H9 (cell line): ENCODE measurements around the gene AS3MT. TPM values are rescaled to one million over a fixed set of nuclear protein-coding genes. Genes with fewer than 3 reads are reported as not detected.
A peak's percentile ranks its signal among the peaks of the same experiment; 100 is the strongest.

Source experiments
- DNase-seq: peaks from one replicate; pipeline ENCODE4 v3.0.0-alpha.2; 2017
- H2AFZ ChIP-seq: one replicate; pipeline ENCODE4 v1.6.1; 2013; ENCODE audit warnings: mild to moderate bottlenecking, low read length, control low read depth, moderate library complexity
- H2AK5ac ChIP-seq: 2 replicates; pipeline ENCODE4 v1.6.1; 2013; ENCODE audit warnings: low read length, control low read depth, mixed read lengths; ENCODE audit not compliant: insufficient read length
- H2BK120ac ChIP-seq: one replicate; pipeline ENCODE4 v1.6.1; 2013; ENCODE audit warnings: low read depth, mild to moderate bottlenecking, low read length, control low read depth, inconsistent platforms; ENCODE audit not compliant: poor library complexity, severe bottlenecking
- H2BK12ac ChIP-seq: 2 replicates; pipeline ENCODE4 v1.6.1; 2013; ENCODE audit warnings: low read length, control low read depth, mixed read lengths, low read depth; ENCODE audit not compliant: insufficient read length
- H2BK15ac ChIP-seq: 2 replicates; pipeline ENCODE4 v1.6.1; 2013; ENCODE audit warnings: low read depth, low read length, control low read depth
- H2BK20ac ChIP-seq: one replicate; pipeline ENCODE4 v1.6.1; 2013; ENCODE audit warnings: low read depth, mild to moderate bottlenecking, low read length, control low read depth, inconsistent platforms; ENCODE audit not compliant: poor library complexity, severe bottlenecking
- H2BK5ac ChIP-seq: 2 replicates; pipeline ENCODE4 v1.6.1; 2013; ENCODE audit warnings: low read length, control low read depth, mixed read lengths; ENCODE audit not compliant: insufficient read length
- H3K14ac ChIP-seq: 2 replicates; pipeline ENCODE4 v1.6.1; 2013; ENCODE audit warnings: low read length, control low read depth; ENCODE audit not compliant: insufficient read depth
- H3K18ac ChIP-seq: 2 replicates; pipeline ENCODE4 v1.6.1; 2013; ENCODE audit warnings: low read depth, mild to moderate bottlenecking, mixed read lengths, low read length, control low read depth; ENCODE audit not compliant: insufficient read length
- H3K23ac ChIP-seq: 2 replicates; pipeline ENCODE4 v1.6.1; 2013; ENCODE audit warnings: low read length, control low read depth, mixed read lengths, low read depth; ENCODE audit not compliant: insufficient read length
- H3K23me2 ChIP-seq: 2 replicates; pipeline ENCODE4 v1.6.1; 2013; ENCODE audit warnings: low read depth, mild to moderate bottlenecking, mixed read lengths, low read length, control low read depth; ENCODE audit not compliant: insufficient read length, poor library complexity, severe bottlenecking
- H3K27ac ChIP-seq: 2 replicates; pipeline ENCODE4 v1.5.1; 2013; ENCODE audit warnings: low read length, control low read depth, mixed read lengths, low read depth; ENCODE audit not compliant: insufficient read length
- H3K27me3 ChIP-seq: 2 replicates; pipeline ENCODE4 v1.6.1; 2013; ENCODE audit warnings: low read length, control low read depth, inconsistent platforms; ENCODE audit not compliant: insufficient read depth
- H3K4ac ChIP-seq: 2 replicates; pipeline ENCODE4 v1.6.1; 2013; ENCODE audit warnings: low read depth, mild to moderate bottlenecking, control low read depth, inconsistent platforms, low read length, moderate library complexity
- H3K4me1 ChIP-seq: 2 replicates; pipeline ENCODE4 v1.6.1; 2013; ENCODE audit warnings: low read length, control low read depth, inconsistent platforms; ENCODE audit not compliant: insufficient read depth
- H3K4me2 ChIP-seq: 2 replicates; pipeline ENCODE4 v1.6.1; 2013; ENCODE audit warnings: low read length, control low read depth, mixed read lengths; ENCODE audit not compliant: insufficient read length, insufficient read depth
- H3K56ac ChIP-seq: 2 replicates; pipeline ENCODE4 v1.6.1; 2013; ENCODE audit warnings: low read depth, mild to moderate bottlenecking, mixed read lengths, low read length, control low read depth; ENCODE audit not compliant: insufficient read length
- H3K79me1 ChIP-seq: 2 replicates; pipeline ENCODE4 v1.6.1; 2013; ENCODE audit warnings: low read depth, mild to moderate bottlenecking, moderate library complexity, low read length, control low read depth, inconsistent platforms; ENCODE audit not compliant: insufficient read depth, poor library complexity, severe bottlenecking
- H3K79me2 ChIP-seq: 2 replicates; pipeline ENCODE4 v1.6.1; 2013; ENCODE audit warnings: low read length, control low read depth, inconsistent platforms; ENCODE audit not compliant: insufficient read depth
- H3K9ac ChIP-seq: 2 replicates; pipeline ENCODE4 v1.6.1; 2013; ENCODE audit warnings: low read length, control low read depth, mixed read lengths; ENCODE audit not compliant: insufficient read length; ENCODE audit errors: extremely low read depth
- H3K9me3 ChIP-seq: one replicate; pipeline ENCODE4 v1.6.1; 2013; ENCODE audit warnings: low read depth, low read length, inconsistent platforms; ENCODE audit not compliant: control insufficient read depth
- H3T11ph ChIP-seq: one replicate; pipeline ENCODE4 v1.6.1; 2013; ENCODE audit warnings: mild to moderate bottlenecking, low read length, control low read depth, inconsistent platforms
- H4K20me1 ChIP-seq: one replicate; pipeline ENCODE4 v1.6.1; 2013; ENCODE audit not compliant: control insufficient read depth, insufficient read length, insufficient read depth
- H4K5ac ChIP-seq: 2 replicates; pipeline ENCODE4 v1.6.1; 2013; ENCODE audit warnings: low read depth, mild to moderate bottlenecking, mixed read lengths, low read length, control low read depth; ENCODE audit not compliant: insufficient read length
- H4K8ac ChIP-seq: replicated peaks from 2 replicates; pipeline ENCODE4 v1.6.1; 2013; ENCODE audit warnings: low read length, control low read depth, mixed read lengths, low read depth; ENCODE audit not compliant: insufficient read length
- H4K91ac ChIP-seq: 2 replicates; pipeline ENCODE4 v1.6.1; 2013; ENCODE audit warnings: low read depth, mild to moderate bottlenecking, moderate library complexity, mixed read lengths, low read length, control low read depth; ENCODE audit not compliant: insufficient read length
- H3K27ac Mint-ChIP-seq, 3 experiments: 2 replicates in 2 of 3; 3 replicates in 1 of 3; pipeline ENCODE4 v1.8.0; 2020 to 2021; ENCODE audit warnings: mixed read lengths in 3 of 3, mild to moderate bottlenecking in 1 of 3, moderate library complexity in 1 of 3
- H3K27me3 Mint-ChIP-seq: 2 replicates; pipeline ENCODE4 v1.8.0; 2021; ENCODE audit warnings: low read depth, mild to moderate bottlenecking, moderate library complexity, mixed read lengths
- H3K36me3 Mint-ChIP-seq, 3 experiments: 2 replicates in 2 of 3; 3 replicates in 1 of 3; pipeline ENCODE4 v1.8.0; 2020 to 2021; ENCODE audit warnings: low read depth in 3 of 3, mixed read lengths in 3 of 3; ENCODE audit not compliant: insufficient read depth in 1 of 3
- H3K4me1 Mint-ChIP-seq, 2 experiments: 2 replicates each; pipeline ENCODE4 v1.8.0; 2020; ENCODE audit warnings: mixed read lengths in 2 of 2
- H3K4me3 Mint-ChIP-seq, 2 experiments: 2 replicates in 1 of 2; 3 replicates in 1 of 2; pipeline ENCODE4 v1.8.0; 2020 to 2021; ENCODE audit warnings: mild to moderate bottlenecking in 2 of 2, mixed read lengths in 2 of 2, moderate library complexity in 1 of 2
- H3K9me3 Mint-ChIP-seq, 2 experiments: 2 replicates in 1 of 2; 3 replicates in 1 of 2; pipeline ENCODE4 v1.8.0; 2020; ENCODE audit warnings: mild to moderate bottlenecking in 2 of 2, mixed read lengths in 2 of 2, moderate library complexity in 1 of 2
- CTCF ChIP-seq: fragments of 200-600 bp; sonication (generic); conservative IDR thresholded peaks from 3 replicates; pipeline ENCODE4 v1.8.0; 2021; ENCODE audit warnings: antibody characterized with exemption, mild to moderate bottlenecking
- WGBS: extraction: QIAGEN DNeasy Blood & Tissue Kit; methylation state at CpG from one replicate; pipeline ENCODE4 v1.1.7; 2013; ENCODE audit warnings: missing lambda C conversion rate, low lambda C conversion rate, mixed read lengths; ENCODE audit not compliant: insufficient read length; ENCODE audit errors: extremely low coverage; 5-methylcytosine and 5-hydroxymethylcytosine counted together
- total RNA-seq: library from RNA; stranded (reverse); gene quantifications from 2 replicates; pipeline ENCODE4 v1.2.1, GENCODE V29; 2021

Gene AS3MT
- total RNA-seq, 1 experiment from 2014 or later = 16.4 TPM

DNA sequence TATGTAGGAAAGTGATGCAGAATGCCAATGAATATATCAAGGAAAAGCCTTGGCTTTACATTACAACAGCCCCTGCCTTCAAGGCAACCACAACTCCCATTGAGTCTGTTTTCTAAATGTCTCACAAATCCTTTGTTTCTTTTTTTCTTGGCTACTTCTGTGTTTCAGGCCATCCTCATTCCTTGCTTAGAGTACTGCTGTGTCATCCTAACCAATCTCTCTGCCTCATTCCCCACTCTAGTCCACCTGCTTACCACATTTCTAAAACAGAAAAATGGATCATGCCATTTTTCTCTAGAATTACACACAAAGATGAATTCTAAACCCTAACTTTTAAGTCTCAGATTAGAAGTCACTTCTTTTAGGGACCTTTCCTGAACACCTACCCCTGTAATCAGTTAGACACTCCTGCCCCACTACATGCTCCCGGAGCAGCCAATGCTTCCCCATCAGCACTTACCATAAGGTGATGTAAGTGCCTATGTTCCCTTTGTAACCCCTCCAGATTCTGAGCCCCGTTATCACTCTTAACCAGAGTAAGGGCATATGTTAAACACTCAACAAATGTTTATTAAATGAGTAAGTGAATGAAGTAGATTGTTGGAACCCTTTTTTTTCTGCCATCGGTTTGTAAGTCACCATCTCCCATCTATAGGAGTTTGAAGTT lies 12.4 kb upstream of the AS3MT start:
- Mint-ChIP-seq H3K36me3 (peaks cover 0 to 6% (median 0%) of the 10 kb centered on the region in 3 experiments; a peak in 1 of 7 replicates), H3K27ac (peak overlapping the region in 2 of 3 experiments; percentile 58 to 90; a peak in 4 of 7 replicates), H3K9me3 (no peaks in the 10 kb centered on the region; a peak in 1 of 5 replicates), H3K4me1 (peaks cover 19 to 22% of the 10 kb centered on the region in 2 experiments), H3K4me3 (no peak overlapping the region), H3K27me3 (no peaks in the 10 kb centered on the region)
- H3K9ac ChIP-seq = no peak overlapping the region
- H2BK5ac ChIP-seq = no peak overlapping the region
- no peak overlapping the region for H3K14ac ChIP-seq
- H3K23ac ChIP-seq = no peak overlapping the region
- no peak overlapping the region for H2AFZ ChIP-seq
- H4K91ac ChIP-seq = no peak overlapping the region
- no peak overlapping the region for H3K4ac ChIP-seq
- H3K23me2 ChIP-seq = no peaks in the 10 kb centered on the region
- no peak overlapping the region for H2AK5ac ChIP-seq
- no peak overlapping the region for H3K4me2 ChIP-seq
- no peaks in the 10 kb centered on the region for H3K9me3 ChIP-seq
- H3K79me1 ChIP-seq = no peaks in the 10 kb centered on the region
- no peak overlapping the region for H2BK20ac ChIP-seq
- no peak overlapping the region for H2BK120ac ChIP-seq
- DNase-seq = no peak
- no peaks in the 10 kb centered on the region for H3K4me1 ChIP-seq
- no peak overlapping the region for H3T11ph ChIP-seq
- TF ChIP-seq CTCF = no peak
- no CpG with 5 or more reads among the region's 3 CpGs for WGBS
- no peaks in the 10 kb centered on the region for H3K27me3 ChIP-seq
- no peak overlapping the region for H3K27ac ChIP-seq
- H3K79me2 ChIP-seq = no peaks in the 10 kb centered on the region
- H4K5ac ChIP-seq = no peak overlapping the region
- H2BK15ac ChIP-seq = no peak overlapping the region
- H2BK12ac ChIP-seq = no peak overlapping the region
- H3K18ac ChIP-seq = no peak overlapping the region
- no peak overlapping the region for H3K56ac ChIP-seq
- H4K8ac ChIP-seq = no peak overlapping the region
- H4K20me1 ChIP-seq = no peaks in the 10 kb centered on the region
